K562 (cell line): ENCODE results near the gene OSBPL7. TPM values are rescaled to one million over a fixed set of nuclear protein-coding genes. Genes with fewer than 3 reads are reported as not detected.

Source experiments
- ARID1B ChIP-seq: fragments of 450-650 bp; IDR thresholded peaks from 2 replicates; pipeline ENCODE4 v1.6.1; 2016; ENCODE audit warnings: antibody characterized with exemption, mild to moderate bottlenecking, inconsistent platforms
- ATF7 ChIP-seq: fragments of 450-650 bp; IDR thresholded peaks from 2 replicates; pipeline ENCODE4 v1.7.1; 2014; ENCODE audit warnings: mild to moderate bottlenecking, moderate library complexity
- CCAR2 ChIP-seq: fragments of 200-400 bp; formaldehyde crosslinking; IDR thresholded peaks from 2 replicates; pipeline ENCODE4 v1.6.1; 2017; ENCODE audit warnings: mild to moderate bottlenecking, low read depth, low read length
- CTBP1 ChIP-seq: fragments of 450-650 bp; IDR thresholded peaks from 2 replicates; pipeline ENCODE4 v1.6.1; 2016; ENCODE audit warnings: borderline replicate concordance
- EP300 ChIP-seq: IDR thresholded peaks from 2 replicates; pipeline ENCODE4 v1.6.1; 2012; ENCODE audit warnings: low read length, improper control_type of control experiment
- ESRRA ChIP-seq: fragments of 450-650 bp; IDR thresholded peaks from 2 replicates; pipeline ENCODE4 v1.6.1; 2014; ENCODE audit warnings: low read depth, mild to moderate bottlenecking, moderate library complexity, borderline replicate concordance
- GTF2E2 ChIP-seq: fragments of 200-800 bp; sonication (Bioruptor generic); IDR thresholded peaks from 2 replicates; pipeline ENCODE4 v1.6.1; 2016; ENCODE audit warnings: missing genetic modification characterization, missing compliant biosample characterization
- IRF2 ChIP-seq: sonication (generic); formaldehyde crosslinking; IDR thresholded peaks from 2 replicates; pipeline ENCODE4 v1.8.1; 2022; ENCODE audit warnings: mild to moderate bottlenecking, missing genetic modification reagents
- JUN ChIP-seq, 2 experiments: sonication (generic) in 1 of 2; formaldehyde crosslinking in 1 of 2; IDR thresholded peaks; 2 replicates each; pipeline versions ENCODE4 v1.6.1 to v1.8.0; 2012 to 2022; ENCODE audit warnings: borderline replicate concordance in 2 of 2, mild to moderate bottlenecking in 2 of 2, improper control_type of control experiment in 1 of 2, low read depth in 1 of 2, low read length in 1 of 2, missing genetic modification reagents in 1 of 2
- NFIC ChIP-seq: fragments of 450-650 bp; IDR thresholded peaks from 2 replicates; pipeline ENCODE4 v1.6.1; 2017; ENCODE audit warnings: mild to moderate bottlenecking, inconsistent platforms
- PHF8 ChIP-seq: fragments of 200-600 bp; sonication (generic); IDR thresholded peaks from 2 replicates; pipeline ENCODE4 v1.6.1; 2012; ENCODE audit warnings: mixed run types, mild to moderate bottlenecking, inconsistent platforms, low read length, moderate library complexity, borderline replicate concordance
- PKNOX1 ChIP-seq: fragments of 450-650 bp; IDR thresholded peaks from 2 replicates; pipeline ENCODE4 v1.6.1; 2016
- RCOR1 ChIP-seq, 2 experiments: IDR thresholded peaks; 2 replicates each; pipeline ENCODE4 v1.6.1; 2012; ENCODE audit warnings: low read depth in 2 of 2, low read length in 2 of 2, borderline replicate concordance in 1 of 2, improper control_type of control experiment in 1 of 2
- SAFB ChIP-seq: fragments of 200-400 bp; formaldehyde crosslinking; IDR thresholded peaks from 2 replicates; pipeline ENCODE4 v1.6.1; 2017; ENCODE audit warnings: low read depth, low read length, borderline replicate concordance
- SMARCE1 ChIP-seq: fragments of 450-650 bp; IDR thresholded peaks from 2 replicates; pipeline ENCODE4 v1.7.1; 2016; ENCODE audit warnings: mild to moderate bottlenecking
- TBL1XR1 ChIP-seq, 2 experiments: IDR thresholded peaks; 2 replicates each; pipeline ENCODE4 v1.6.1; 2012; ENCODE audit warnings: improper control_type of control experiment in 2 of 2, low read length in 2 of 2, mild to moderate bottlenecking in 1 of 2
- TRIM25 ChIP-seq: fragments of 450-650 bp; IDR thresholded peaks from 2 replicates; pipeline ENCODE4 v1.7.0; 2016; ENCODE audit warnings: borderline replicate concordance
- polyA plus RNA-seq, 8 experiments: library from polyadenylated mRNA; depleted of rRNA in 4 of 8; stranded (reverse) in 5 of 8; unstranded in 3 of 8; fragments of >200 nt; fragmentation: Nextera tagmentation in 2 of 8; fragmentation: Illumina TruSeq in 1 of 8; extraction: Ambion mirVana in 2 of 8; extraction: Trizol in 1 of 8; gene quantifications; 2 replicates each; pipeline versions ENCODE4 v1.2.1 to v1.2.3, GENCODE V29; 2011 to 2014; ENCODE audit warnings: inconsistent platforms in 1 of 8, missing spikeins in 1 of 8
- total RNA-seq, 7 experiments: library from RNA; depleted of rRNA in 6 of 7; stranded (reverse); fragments of >200 nt in 6 of 7; fragmentation: Illumina TruSeq in 2 of 7; extraction: Trizol in 2 of 7; gene quantifications; 2 replicates each; pipeline versions ENCODE4 v1.2.1 to v1.2.3, GENCODE V29; 2011 to 2021; ENCODE audit warnings: low replicate concordance in 1 of 7
- TF ChIP-seq, protein P1 (sequence below), 2 experiments: fragments of 450-650 bp in 1 of 2; sonication (generic) in 1 of 2; formaldehyde crosslinking in 1 of 2; IDR thresholded peaks in 1 of 2; conservative IDR thresholded peaks in 1 of 2; 2 replicates each; pipeline versions ENCODE4 v1.6.1 to v1.8.1; 2016 to 2023; ENCODE audit warnings: mild to moderate bottlenecking in 2 of 2, moderate library complexity in 2 of 2, inconsistent platforms in 1 of 2, missing genetic modification reagents in 1 of 2

OSBPL7 gene
- total and polyA plus RNA-seq, 9 of the 15 experiments (the other 6 are each of a cell fraction or from before 2014, with no cell fraction given) = 0.32 to 11.9 (median 5.8) TPM

- TF ChIP-seq, protein P1, sequence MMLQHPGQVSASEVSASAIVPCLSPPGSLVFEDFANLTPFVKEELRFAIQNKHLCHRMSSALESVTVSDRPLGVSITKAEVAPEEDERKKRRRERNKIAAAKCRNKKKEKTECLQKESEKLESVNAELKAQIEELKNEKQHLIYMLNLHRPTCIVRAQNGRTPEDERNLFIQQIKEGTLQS (IDR thresholded peaks at IDR 0.05) = peak; percentile 10; the same call in 1 of the 2 replicates
- TF ChIP-seq, protein P1 (CRISPR knock-in tag; conservative IDR thresholded peaks at IDR 0.05) = no peak
- TF ChIP-seq TRIM25 (no peak), IRF2 (CRISPR knock-in tag) (no peak), SMARCE1 (peak; percentile 75; the same call in 1 of the 2 replicates), TBL1XR1 (IDR thresholded peaks at IDR 0.05; ENCODE audit: low read length in 2 of 2) (0 out of 4 replicates have a peak, but pooled peaks of 1 of the 2 experiments have one; percentile 20), CTBP1 (peak; percentile 84), ARID1B (peak; percentile 67), RCOR1 (IDR thresholded peaks at IDR 0.05; ENCODE audit: borderline replicate concordance in 1 of 2, low read depth in 2 of 2, low read length in 2 of 2) (peak in 1 of 2 experiments; percentile 58; a peak in 2 of 4 replicates), PKNOX1 (peak; percentile 91), JUN (IDR thresholded peaks at IDR 0.05; ENCODE audit: borderline replicate concordance, low read depth, low read length) (peak; percentile 22; the same call in 1 of the 2 replicates), JUN (CRISPR knock-in tag; IDR thresholded peaks at IDR 0.05; ENCODE audit: borderline replicate concordance) (no peak), ESRRA (peak; percentile 25; the same call in 1 of the 2 replicates), CCAR2 (no peak), ATF7 (peak; percentile 56), GTF2E2 (tag) (no peak), EP300 (peak; percentile 61; the same call in 1 of the 2 replicates), SAFB (no peak), PHF8 (no peak), NFIC (peak; percentile 91)
Observed at GRCh38 chr17:47844227-47844626, 22.6 kb upstream of the OSBPL7 start (continued).
